ENCODE results near the gene GTF3C6.

- TF ChIP-seq, protein P1, sequence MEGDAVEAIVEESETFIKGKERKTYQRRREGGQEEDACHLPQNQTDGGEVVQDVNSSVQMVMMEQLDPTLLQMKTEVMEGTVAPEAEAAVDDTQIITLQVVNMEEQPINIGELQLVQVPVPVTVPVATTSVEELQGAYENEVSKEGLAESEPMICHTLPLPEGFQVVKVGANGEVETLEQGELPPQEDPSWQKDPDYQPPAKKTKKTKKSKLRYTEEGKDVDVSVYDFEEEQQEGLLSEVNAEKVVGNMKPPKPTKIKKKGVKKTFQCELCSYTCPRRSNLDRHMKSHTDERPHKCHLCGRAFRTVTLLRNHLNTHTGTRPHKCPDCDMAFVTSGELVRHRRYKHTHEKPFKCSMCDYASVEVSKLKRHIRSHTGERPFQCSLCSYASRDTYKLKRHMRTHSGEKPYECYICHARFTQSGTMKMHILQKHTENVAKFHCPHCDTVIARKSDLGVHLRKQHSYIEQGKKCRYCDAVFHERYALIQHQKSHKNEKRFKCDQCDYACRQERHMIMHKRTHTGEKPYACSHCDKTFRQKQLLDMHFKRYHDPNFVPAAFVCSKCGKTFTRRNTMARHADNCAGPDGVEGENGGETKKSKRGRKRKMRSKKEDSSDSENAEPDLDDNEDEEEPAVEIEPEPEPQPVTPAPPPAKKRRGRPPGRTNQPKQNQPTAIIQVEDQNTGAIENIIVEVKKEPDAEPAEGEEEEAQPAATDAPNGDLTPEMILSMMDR (IDR thresholded peaks at IDR 0.05) = no peak
- TF ChIP-seq POLR2A (IDR thresholded peaks at IDR 0.05) (no peak), EP300 (IDR thresholded peaks at IDR 0.05) (no peak), POLR2AphosphoS5 (IDR thresholded peaks at IDR 0.05) (no peak)
Observed at GRCh38 chr6:110953633-110954303, 4.7 kb upstream of the GTF3C6 start.

Measured in gastroesophageal sphincter (tissue), 3 donors.